NCI-H2227 treated with DMSO at 0.1 percent for 48 hours (cell line): Measurements from ENCODE around the gene KRTAP19-7.

Source experiments
- DNase-seq: peaks from one replicate; lab custom pipeline; 2025; lab: John Stamatoyannopoulos, UW

KRTAP19-7 gene, protein sequence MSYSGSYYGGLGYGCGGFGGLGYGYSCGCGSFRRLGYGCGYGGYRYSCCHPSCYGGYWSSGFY

DNA sequence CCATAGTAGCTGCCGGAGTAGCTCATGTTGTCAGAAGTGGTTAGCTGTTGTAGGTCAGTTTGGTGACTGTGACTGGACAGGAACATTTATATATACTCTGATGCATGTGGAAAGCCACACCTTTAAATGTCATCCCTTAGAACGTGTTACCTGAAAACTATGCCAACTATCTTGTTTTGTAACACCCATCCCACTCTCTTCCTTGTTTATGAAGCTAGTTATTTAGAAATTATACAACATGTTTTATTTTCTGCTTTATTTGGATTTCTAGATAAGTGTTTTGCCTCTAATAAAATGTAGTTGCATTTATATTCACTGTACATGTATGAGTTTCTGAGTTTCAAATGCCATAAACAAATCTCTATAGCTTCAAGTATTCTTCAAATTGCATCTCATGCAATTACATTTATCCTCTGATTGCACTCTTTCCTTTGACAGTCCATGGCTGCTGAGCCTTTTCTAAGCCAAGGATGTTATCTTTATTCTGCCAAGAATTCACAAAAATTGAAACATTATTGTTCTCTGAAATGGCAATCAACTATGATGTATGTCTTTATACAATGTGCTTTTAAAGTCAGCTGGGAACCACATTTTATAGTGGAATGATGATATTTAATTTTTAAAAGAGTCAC is at the start of gene KRTAP19-7:
KRTAP19-7 (minus strand) TSS at position 51 of the 632 bp plus-strand sequence; CDS start at position 26, 25 bp downstream.
- DNase-seq = no peak

DNA sequence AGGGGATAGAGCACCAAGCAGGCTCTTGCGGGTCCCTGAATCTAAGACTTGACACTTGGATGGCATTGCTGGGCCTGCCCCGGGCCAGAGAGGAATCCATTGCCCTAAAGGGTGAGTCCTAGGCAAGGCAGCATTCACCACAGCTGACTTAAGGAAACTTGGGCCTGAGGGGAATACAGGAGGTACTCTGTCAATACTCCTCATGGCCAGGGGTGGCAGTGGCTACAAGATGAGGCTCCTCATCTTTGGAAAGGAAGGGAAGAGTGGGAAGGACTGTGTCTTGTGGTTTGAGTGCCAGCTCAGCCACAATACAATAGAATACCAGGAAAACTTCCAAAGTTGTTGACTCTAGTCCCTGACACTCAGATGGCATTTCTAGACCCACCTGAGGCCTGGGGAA is 44.9 kb upstream of the KRTAP19-7 start:
- DNase-seq = no peak

DNA sequence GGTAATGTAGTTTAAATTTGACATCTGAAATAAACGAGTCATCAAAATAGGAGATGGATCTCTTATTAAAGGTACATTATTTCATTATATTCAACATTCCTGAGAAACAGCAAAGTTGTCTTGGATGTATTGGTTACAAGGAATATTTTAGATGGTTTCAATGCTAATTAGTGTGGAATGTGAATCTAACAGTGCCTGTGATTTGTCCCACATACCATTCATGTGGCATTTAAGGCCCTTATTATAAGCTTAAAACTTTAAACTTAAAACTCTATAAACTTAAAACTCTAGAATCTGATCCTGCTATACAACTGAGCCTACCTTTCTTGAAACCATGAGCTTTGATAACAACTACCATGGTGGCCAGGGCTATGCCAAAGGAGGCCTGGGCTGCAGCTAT is 39.7 kb upstream of the KRTAP19-7 start, which contains the start of gene KRTAP22-1:
KRTAP22-1 (plus strand) TSS at position 301 of the 400 bp plus-strand sequence.
- DNase-seq = no peak

DNA sequence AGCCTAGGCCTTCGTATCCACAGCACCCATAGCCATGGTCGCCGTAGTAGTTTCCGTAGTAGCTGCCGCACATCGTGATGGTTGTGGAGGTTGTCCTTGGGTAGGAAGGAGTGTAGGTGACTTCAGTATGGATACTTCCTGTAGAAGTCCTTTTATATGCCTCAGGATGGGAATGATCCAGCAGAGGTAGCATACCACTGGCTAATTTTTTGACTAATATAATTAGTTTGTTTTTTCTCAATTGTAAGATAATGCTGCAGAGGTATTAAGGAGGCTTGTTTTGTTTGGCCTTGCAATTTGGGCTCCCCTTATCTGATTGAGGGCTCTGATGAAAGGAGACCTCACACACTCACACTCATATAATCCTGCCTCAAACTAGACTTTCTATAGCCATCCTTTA is 37.7 kb upstream of the KRTAP19-7 start, which contains the start of gene KRTAP6-2:
KRTAP6-2 (minus strand) TSS at position 101 of the 400 bp plus-strand sequence; CDS start at position 73, 28 bp downstream.
- no peak for DNase-seq

DNA sequence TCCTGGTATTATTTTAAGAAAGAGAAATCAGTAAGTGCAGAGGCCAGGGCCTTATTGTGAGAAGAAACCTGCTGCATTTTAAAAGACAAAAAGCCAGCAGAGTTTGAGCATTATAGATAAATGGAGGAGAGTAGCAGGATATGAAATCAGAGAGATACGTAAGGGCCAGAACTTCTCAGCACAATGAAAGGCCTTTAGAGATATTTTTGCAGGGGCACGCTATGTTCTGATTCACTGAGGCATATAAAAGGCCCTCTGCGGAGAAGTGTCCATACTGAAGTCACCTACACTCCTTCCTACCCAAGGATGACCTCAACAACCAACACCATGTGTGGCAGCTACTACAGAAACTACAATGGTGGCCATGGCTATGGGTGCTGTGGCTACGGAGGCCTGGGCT is 31.0 kb upstream of the KRTAP19-7 start, which contains the start of gene KRTAP6-3:
KRTAP6-3 (plus strand) TSS at position 301 of the 400 bp plus-strand sequence; CDS start at position 307, 6 bp downstream.
- DNase-seq = no peak

DNA sequence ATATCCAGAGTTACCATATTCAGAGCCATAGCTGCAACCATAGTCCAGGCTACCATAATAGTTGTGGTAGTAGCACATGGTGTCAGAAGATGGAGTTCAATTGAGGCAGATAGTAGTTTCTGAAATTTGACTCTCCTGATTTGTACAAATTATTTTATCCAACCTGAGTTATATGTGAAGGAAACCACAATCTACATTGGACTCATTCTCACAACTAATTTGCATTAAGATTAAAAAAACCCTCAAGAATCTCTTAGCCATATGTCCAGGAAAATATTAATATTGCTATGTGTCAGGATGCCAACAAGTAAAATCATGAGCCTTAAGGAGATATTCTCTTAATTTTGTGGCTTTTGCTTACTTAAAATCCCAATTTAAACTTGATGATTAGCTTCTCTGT is 29.2 kb upstream of the KRTAP19-7 start, which contains the start of gene KRTAP22-2:
KRTAP22-2 (minus strand) TSS at position 101 of the 400 bp plus-strand sequence.
- DNase-seq = no peak

DNA sequence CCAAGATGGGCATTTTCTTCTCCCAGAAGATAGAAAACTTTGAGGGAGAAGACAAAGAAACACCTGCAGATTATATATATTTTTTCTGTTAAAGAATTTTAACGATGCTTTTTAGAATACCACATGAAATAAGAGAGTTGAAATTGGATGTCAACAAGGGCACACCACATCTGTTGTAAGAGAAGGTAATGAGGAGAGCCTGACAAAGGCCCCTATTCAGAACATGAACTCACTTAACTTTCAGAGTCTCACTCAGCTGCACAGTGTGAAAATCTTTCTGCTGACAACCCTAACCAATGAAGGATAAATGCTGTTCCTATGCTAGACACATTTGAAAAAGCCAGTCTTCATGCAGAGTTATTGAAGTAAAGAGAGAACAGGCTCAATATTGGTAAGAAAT is 21.8 kb upstream of the KRTAP19-7 start:
- no peak for DNase-seq

DNA sequence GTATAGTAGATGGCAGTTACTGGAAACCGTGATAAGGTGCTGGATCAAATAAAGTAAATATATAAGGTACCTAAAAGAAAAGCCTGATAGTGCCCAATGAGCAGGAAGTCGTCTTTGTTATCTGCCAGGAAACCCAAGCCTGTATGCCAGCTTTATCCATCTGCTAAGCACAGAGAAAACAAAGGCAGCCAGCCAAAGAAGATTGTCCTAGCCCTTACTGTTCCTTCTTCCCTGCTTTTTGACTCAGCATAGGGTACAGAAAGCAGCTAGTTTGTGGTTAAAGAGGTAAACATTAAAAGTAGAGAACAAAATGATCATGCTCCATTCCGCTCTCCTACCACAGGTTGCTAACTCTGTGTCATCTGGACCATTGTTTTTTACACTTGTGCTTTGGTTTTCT is 19.0 kb upstream of the KRTAP19-7 start:
- no peak for DNase-seq

DNA sequence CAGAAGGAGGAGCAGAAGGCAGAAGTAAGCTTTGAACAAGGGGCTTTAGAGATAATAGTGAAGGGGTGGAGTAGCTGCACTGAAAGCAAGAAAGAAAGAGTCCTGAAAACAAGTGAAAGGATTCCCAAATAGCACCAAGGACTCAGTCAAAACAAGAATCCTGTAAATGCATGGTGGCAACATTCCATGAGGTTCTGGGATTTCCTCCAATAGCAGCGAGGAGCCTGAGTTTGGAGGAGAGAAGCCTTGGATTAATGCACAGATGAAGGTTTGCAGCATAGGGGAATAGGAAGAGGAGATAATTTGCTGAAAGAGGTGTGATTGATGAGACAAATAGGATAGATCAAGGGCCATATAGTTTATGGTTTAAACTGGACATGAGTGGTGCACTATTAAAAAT is 18.2 kb upstream of the KRTAP19-7 start:
- DNase-seq = no peak

DNA sequence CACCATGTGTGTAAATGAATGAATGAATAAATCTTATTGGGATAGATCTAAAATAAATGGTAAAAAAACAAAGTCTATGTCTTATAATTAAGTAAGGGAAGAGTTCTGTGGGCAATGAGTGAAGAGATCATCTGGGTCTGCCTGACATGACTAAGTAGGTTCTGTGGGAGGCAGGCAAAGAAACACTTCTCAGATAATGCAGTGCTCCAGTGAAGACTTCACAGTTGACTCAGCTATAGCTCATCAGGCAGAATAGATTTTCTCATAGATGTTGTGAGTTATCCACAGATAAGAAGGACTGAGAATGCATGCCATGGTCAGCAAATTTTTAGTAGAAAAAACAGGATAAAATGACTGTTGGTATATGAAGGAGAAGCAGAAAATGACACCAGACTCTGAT is 16.7 kb upstream of the KRTAP19-7 start:
- no peak for DNase-seq

DNA sequence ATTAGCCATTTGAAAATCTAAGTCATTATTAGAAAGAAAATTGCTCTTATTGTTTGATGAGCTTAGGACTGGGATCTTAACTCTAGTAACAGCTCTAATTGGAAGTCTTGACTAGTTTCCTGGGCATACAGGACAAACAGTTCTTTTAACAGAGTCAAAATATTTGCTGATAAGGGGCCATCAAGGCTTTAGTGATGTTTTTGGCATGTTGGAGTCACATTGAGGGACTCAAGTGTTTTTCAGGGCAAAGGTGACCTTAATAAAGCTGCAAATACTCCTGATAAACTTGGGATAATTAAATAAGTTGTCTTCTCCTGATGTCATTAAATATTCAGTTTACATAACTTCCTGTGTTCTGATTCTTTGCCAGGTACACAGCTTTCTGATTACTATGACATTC is 6.5 kb upstream of the KRTAP19-7 start:
- DNase-seq = no peak

DNA sequence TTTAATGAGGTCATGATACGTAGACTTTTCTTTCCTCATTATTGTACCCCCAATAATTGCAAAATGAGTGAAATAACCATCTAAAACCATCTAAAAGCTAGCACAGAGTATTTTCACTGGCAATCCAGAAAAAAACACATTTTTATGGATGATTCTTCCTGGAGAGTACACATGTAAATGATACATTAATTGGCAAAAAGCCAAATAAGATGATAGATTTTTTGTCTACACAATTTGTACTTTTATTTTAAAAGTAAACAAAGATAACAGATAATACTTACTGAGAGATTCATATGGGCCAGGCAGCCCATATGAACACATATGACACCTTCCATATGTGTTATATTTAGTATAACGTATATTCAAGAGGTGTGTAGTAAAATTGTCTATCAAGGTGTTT is 2.5 kb upstream of the KRTAP19-7 start:
- DNase-seq = no peak

DNA sequence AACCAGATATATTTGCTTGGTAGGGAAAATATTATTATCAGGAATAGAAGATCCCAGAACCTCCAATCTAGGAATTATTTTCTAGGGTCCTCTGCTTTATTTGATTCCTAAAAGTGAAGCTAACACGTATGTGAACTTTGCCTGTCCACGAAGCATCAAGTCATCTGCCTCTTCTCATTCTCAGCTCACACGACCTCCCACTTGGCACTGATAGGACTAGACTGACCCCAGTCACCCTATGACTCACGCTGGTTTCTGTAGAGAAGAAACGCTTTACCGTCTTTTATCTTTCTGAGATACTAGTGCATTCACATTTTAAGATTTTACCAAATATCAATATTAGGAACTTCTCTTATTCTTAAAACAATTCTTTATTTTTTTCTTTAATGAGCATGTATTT is 2.0 kb upstream of the KRTAP19-7 start:
- no peak for DNase-seq

DNA sequence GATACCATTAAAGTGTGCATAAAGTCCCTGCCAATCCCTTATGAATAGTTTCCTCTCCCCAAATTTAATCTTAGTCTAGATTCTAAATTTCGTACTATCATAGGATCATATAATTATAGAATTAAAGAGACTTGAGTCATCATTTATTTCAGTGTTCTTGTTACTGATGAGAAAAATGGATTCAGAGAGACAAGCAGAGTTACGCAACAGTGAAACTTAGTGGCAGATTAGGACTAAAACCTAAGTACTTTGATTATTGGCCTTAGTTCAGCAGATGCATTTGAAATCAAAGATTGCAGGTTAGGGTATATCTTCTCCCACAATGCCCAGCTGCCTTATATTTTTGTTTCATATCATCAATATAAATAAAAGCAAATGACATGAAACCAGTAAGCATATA is 843 bp upstream of the KRTAP19-7 start:
- no peak for DNase-seq

DNA sequence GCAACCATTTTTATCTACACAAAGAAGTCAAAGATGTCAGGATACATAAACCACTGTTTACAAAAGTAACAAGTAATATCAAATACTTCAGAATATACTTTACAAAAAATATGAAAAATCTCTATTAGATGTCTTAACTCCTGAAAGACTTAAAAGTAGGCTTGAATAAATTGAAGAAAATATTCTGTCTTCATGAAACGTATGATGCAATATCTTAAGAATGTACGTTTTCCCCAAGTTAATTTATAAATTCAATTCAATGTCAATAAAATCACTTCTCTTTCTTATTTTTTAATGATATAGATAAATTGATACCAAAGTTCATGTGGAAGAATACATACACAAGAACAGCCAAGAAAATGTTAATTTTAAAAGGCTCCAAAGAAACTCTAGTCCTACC is 6.0 kb downstream of the KRTAP19-7 start:
- no peak for DNase-seq

DNA sequence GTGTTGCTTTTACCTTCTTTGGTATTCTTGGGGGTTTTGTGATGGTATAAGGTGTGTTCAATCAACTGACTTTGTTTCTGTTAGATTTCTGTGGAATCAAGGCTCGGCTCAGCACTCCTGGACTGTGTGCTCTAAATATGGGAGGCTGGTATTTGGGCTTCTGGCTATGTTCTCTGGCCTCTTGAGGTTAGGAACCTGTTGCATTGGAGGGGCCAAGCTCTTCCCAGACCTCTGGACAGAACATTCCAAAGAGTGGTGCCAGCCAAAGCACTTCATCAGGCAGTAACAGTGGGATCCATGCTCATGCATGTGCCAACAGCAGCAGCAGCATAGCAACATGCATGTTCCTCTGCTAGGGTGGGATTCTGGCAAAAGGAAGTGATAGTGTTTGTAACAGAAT is 8.3 kb downstream of the KRTAP19-7 start:
- no peak for DNase-seq

DNA sequence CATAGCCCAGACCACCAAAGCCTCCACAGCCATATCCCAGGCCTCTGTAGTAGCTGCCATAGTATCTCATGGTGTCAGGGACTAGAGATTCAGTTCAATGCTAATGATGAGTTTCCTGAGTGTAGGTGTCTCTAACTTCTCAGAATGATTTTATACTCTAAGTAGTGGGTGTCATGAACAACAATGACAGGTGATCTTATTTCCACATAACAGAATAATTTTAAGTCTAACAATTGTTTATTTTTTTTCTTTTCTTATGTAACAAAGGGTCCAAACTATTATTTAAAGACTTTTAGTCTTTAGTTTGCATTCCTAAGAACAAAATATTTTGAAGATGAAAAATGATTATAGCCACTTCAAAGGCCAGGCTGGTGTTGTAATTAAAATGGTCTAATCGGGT is 19.4 kb downstream of the KRTAP19-7 start, which contains the start of gene KRTAP19-6:
KRTAP19-6 (minus strand) TSS at position 101 of the 400 bp plus-strand sequence; CDS start at position 70, 31 bp downstream.
- DNase-seq = no peak

DNA sequence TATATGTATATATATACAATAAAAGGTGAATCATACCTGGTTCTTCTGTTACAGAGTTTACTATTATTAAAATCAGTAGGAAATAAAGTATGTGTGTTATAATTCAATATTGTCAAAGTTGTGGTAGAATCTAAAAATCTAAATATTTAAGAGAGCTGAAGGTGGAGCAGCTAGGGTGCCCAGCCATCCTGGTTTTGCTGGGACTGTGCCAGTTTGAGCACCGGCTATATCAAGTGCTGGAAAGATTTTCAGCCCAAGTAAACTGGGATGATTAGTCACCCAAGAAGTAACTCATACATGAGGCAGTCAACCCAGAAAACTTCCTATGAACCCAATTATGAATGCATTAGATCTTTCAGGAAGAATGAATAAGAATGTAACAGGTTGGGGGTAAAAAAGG is 42.2 kb downstream of the KRTAP19-7 start:
- no peak for DNase-seq

DNA sequence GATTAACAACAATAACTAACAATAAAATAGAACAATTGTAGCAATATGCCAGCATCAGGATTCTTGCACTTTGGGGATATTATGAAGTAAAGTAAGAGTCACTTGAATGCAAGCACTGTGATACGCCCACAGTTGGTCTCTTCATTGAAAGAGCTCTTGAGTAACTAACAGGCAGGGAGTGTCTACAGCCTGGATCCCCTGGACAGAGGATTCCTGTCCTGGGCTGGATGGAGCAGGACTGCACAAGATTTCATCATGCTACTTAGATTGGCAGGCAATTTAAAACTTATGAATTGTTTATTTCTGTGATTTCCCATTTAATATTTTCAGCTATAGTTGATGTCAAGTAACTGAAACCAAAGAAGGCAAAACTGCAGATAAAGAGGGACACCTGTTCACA is 45.4 kb downstream of the KRTAP19-7 start:
- DNase-seq = no peak
